Measurements from ENCODE around the gene FOXP1. TPM values are rescaled to one million over a fixed set of nuclear protein-coding genes. Genes with fewer than 3 reads are reported as not detected.

Gene FOXP1
- polyA plus RNA-seq, 1 donor from 2014 or later, result 5.6 TPM

GRCh38 chr3:71366988-71367604, 216.4 kb downstream of the FOXP1 start:
- H3K9me2 ChIP-seq (ENCODE audit: insufficient read depth, low read length), result no peaks in the 10 kb centered on the region
- no peak overlapping the region for H3K4me3 ChIP-seq (ENCODE audit: low read length)
- H3K4me2 ChIP-seq (ENCODE audit: low read length), result no peak overlapping the region
- H3K27me3 ChIP-seq (ENCODE audit: insufficient read depth, low read depth, low read length), result no peaks in the 10 kb centered on the region
- no peaks in the 10 kb centered on the region for H3F3A ChIP-seq (ENCODE audit: insufficient read depth, low read length, poor library complexity, severe bottlenecking)
- no peak overlapping the region for H3K9ac ChIP-seq (ENCODE audit: low read length)
- no peaks in the 10 kb centered on the region for H3K9me3 ChIP-seq (ENCODE audit: low read length)
- no peak overlapping the region for H3K27ac ChIP-seq (ENCODE audit: low read length)
- H3K79me2 ChIP-seq (replicated peaks; ENCODE audit: insufficient read depth, low read length), result no peaks in the 10 kb centered on the region
- H3K36me3 ChIP-seq (ENCODE audit: insufficient read depth, low read length), result no peaks in the 10 kb centered on the region
- TF ChIP-seq POLR2AphosphoS5 (IDR thresholded peaks at IDR 0.05), result no peak
- TF ChIP-seq EZH2 (IDR thresholded peaks at IDR 0.05; ENCODE audit: borderline replicate concordance, insufficient read depth, low read length, poor library complexity, severe bottlenecking), result no peak
- TF ChIP-seq RAD21 (conservative IDR thresholded peaks at IDR 0.05), result no peak
- H2AFZ ChIP-seq (ENCODE audit: low read depth, low read length), result no peak overlapping the region
- no peaks in the 10 kb centered on the region for H4K20me1 ChIP-seq (ENCODE audit: insufficient read depth)

- H3K9me2 ChIP-seq (ENCODE audit: insufficient read depth, low read length), result no peaks in the 10 kb centered on the region
- no peak overlapping the region for H2AFZ ChIP-seq (ENCODE audit: low read depth, low read length)
- peak overlapping the region; percentile 19 for H3K4me3 ChIP-seq (ENCODE audit: low read length)
- no peaks in the 10 kb centered on the region for H3K9me3 ChIP-seq (ENCODE audit: low read length)
- no peaks in the 10 kb centered on the region for H3K36me3 ChIP-seq (ENCODE audit: insufficient read depth, low read length)
- H4K20me1 ChIP-seq (ENCODE audit: insufficient read depth), result no peaks in the 10 kb centered on the region
- TF ChIP-seq EP300 (conservative IDR thresholded peaks at IDR 0.05; ENCODE audit: poor library complexity, severe bottlenecking), result no peak
- TF ChIP-seq MXI1 (conservative IDR thresholded peaks at IDR 0.05; ENCODE audit: poor library complexity, severe bottlenecking), result no peak
- no peak for TF ChIP-seq POLR2AphosphoS5 (IDR thresholded peaks at IDR 0.05)
- no peak for TF ChIP-seq SMC3 (conservative IDR thresholded peaks at IDR 0.05; ENCODE audit: poor library complexity)
- TF ChIP-seq REST (IDR thresholded peaks at IDR 0.05; ENCODE audit: borderline replicate concordance), result no peak
- TF ChIP-seq EZH2 (IDR thresholded peaks at IDR 0.05; ENCODE audit: borderline replicate concordance, insufficient read depth, low read length, poor library complexity, severe bottlenecking), result no peak
- TF ChIP-seq TAF1 (IDR thresholded peaks at IDR 0.05; ENCODE audit: low read depth), result no peak
- no peak for TF ChIP-seq RAD21 (conservative IDR thresholded peaks at IDR 0.05)
- TF ChIP-seq CTCF (IDR thresholded peaks at IDR 0.05; ENCODE audit: poor library complexity, severe bottlenecking), result no peak
- no peak overlapping the region for H3K27ac ChIP-seq (ENCODE audit: low read length)
- no peaks in the 10 kb centered on the region for H3K27me3 ChIP-seq (ENCODE audit: insufficient read depth, low read depth, low read length)
- H3K9ac ChIP-seq (ENCODE audit: low read length), result no peak overlapping the region
- H3F3A ChIP-seq (ENCODE audit: insufficient read depth, low read length, poor library complexity, severe bottlenecking), result no peaks in the 10 kb centered on the region
- H3K79me2 ChIP-seq (replicated peaks; ENCODE audit: insufficient read depth, low read length), result no peaks in the 10 kb centered on the region
- peak overlapping the region; percentile 38 for H3K4me2 ChIP-seq (ENCODE audit: low read length)
Observed at GRCh38 chr3:71361334-71361890, 222.1 kb downstream of the FOXP1 start.
